NT2/D1 (cell line): ENCODE data around the gene EEF1A1.
"Not testable (repeated sequence)": the region's sequence is repeated elsewhere in the genome, so short reads cannot be mapped to it uniquely, and the experiment has no call there.

Source experiments
- SUZ12 ChIP-seq: IDR thresholded peaks from 2 replicates; pipeline ENCODE4 v1.6.1; 2011; ENCODE audit not compliant: insufficient read length, insufficient read depth; ENCODE audit errors: extremely low read depth
- YY1 ChIP-seq: IDR thresholded peaks from 2 replicates; pipeline ENCODE4 v1.6.1; 2011; ENCODE audit not compliant: insufficient read length, insufficient read depth

GRCh38 chr6:73505705-73506104 is 15.1 kb downstream of the EEF1A1 start:
- TF ChIP-seq SUZ12, YY1: not testable (repeated sequence)
